Measurements from ENCODE around the gene RABGAP1L.
"Not testable (repeated sequence)": the region's sequence is repeated elsewhere in the genome, so short reads cannot be mapped to it uniquely, and the experiment has no call there.

The RABGAP1L gene

DNA sequence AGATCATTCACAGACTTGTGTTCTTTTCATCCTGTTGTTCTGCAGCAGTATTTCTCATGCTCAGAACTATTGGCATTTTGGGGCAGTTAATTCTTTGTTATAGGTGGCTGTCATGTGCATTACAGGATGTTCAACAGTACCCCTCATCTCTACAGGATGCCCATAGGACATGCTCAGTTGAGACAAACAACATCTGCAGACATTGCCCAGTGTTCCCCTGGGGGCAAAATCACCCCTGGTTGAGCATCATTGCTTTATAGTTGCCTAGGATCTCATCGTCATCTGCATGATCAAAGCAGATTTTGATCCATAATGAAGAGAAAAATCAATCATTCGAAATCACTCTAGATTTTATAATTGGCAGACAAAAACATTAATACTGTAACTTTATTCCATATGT, 617.9 kb downstream of the RABGAP1L start:
- ATAC-seq = no peak

GRCh38 chr1:174785510-174785909, 626.2 kb downstream of the RABGAP1L start:
- ATAC-seq = no peak

- ATAC-seq = no peak
These were observed 627.0 kb downstream of the RABGAP1L start for GRCh38 chr1:174786358-174786757.

DNA sequence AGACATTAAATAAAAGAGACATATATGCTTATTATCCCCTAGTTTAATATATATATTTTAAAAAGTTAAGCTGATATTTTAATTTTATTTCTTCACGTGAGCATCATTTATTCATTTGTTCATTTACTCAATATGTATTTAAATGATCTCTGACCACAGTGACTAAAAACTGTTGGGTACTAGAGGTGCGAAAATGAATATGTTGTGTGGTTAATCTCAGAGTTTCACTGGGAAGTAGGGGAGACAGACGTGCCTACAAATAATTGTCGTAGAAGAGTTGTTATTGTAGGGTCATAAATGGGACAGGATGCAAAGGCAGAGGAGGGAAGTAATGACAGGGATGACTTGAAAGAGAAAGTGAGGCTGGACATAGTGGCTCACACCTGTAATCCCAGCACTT, 627.4 kb downstream of the RABGAP1L start:
- peak in 1 of 2 donors; percentile 13 for ATAC-seq

DNA sequence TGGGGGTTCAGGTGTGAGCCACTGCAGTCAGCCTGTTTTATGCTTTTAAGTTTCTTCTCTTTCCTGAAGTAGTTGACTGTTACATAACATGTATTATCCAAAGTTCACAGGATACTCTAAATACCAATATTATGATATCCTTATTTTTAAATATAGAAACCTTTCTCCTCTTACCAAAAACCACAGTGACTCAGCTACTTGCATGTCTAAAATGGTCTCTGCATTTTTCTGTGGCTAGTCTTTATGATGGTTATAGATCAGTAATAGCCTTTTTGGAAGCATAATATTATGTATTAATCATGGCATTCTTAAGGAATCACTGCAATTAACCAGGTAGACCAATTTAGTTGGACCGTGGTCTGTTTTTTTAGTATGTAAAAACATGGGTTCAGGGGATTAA, 629.7 kb downstream of the RABGAP1L start:
- peak in 1 of 2 donors; percentile 28 for ATAC-seq

DNA sequence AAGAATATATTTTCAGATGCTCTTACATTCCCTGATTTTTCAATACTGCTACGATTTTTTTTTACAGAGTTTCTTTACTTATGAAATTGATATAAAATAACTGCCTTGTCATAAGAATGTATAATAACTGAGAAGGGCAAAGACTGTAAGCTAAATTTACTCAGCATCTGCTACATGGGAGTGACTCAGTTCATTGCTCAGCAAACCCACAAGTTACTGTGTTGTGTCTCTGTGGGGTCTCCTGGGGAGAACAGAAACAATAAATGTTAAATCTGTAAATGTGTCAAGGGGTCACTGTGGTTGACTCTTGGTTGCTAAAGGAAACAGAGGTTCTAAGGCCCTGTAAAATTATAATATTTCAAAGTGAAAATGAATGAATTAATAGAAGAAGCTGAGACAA, 630.1 kb downstream of the RABGAP1L start:
- peak; percentile 95 to 97 for ATAC-seq

- ATAC-seq = no peak
These were observed 632.5 kb downstream of the RABGAP1L start for GRCh38 chr1:174791863-174792262.

DNA sequence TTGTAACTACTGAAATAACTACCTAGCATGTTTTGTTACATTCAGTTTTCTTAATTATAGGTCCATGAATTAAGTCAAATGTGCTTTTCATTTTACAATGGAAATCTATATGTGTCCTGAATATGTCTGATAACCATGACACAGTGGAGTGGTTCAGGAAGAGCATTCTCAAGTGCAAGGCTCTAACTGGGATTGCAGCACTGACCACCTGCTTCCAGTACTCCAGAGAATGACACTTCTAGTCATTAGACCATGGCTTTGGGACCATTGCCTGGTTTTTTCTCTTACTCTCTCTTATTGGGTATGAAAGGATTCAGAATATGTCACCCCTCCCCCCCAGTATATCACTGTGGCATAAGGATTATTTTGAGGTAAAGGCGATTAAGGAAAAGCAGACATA, 635.5 kb downstream of the RABGAP1L start:
- no peak for ATAC-seq

DNA sequence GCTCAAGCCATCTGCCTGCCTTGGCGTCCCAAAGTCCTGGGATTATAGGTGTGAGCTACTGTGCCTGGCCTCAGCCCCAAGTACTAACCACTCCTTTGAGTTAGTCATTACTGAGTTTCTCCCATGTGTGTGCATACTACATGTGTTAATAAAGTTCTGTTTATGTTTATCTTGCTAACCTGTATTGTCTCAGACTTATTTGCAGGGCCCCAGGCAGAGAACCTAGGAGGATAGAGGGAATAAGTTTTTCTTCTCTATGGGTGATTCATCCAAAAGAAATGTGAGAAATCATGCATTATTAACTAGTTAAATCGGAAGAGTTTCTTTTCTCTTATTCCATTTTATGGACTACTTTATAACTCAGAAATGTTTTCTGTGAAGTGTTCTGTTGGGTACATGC, 636.5 kb downstream of the RABGAP1L start:
- no peak for ATAC-seq

DNA sequence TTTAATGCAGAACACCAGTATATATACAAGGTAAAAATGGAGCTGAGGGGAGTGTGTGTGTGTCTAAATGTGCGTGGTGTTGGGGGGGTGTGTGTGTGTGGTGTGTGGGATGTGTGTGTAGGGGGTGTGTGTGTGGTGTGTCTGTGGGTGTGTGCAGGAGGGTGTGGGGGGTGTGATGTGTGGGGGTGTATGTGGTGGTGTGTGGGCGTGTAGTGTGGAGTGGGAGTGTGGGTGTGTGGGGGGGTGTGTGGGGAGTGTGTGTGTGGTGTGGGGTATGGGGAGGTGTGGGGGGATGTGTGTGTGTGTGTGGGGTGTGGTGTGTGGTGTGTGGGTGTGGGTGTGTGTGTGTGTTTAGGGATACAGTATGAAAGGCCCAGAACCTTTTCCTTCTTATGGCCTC, 638.1 kb downstream of the RABGAP1L start:
- no peak for ATAC-seq

- no peak for ATAC-seq
These were observed 639.8 kb downstream of the RABGAP1L start for GRCh38 chr1:174799136-174799479.

DNA sequence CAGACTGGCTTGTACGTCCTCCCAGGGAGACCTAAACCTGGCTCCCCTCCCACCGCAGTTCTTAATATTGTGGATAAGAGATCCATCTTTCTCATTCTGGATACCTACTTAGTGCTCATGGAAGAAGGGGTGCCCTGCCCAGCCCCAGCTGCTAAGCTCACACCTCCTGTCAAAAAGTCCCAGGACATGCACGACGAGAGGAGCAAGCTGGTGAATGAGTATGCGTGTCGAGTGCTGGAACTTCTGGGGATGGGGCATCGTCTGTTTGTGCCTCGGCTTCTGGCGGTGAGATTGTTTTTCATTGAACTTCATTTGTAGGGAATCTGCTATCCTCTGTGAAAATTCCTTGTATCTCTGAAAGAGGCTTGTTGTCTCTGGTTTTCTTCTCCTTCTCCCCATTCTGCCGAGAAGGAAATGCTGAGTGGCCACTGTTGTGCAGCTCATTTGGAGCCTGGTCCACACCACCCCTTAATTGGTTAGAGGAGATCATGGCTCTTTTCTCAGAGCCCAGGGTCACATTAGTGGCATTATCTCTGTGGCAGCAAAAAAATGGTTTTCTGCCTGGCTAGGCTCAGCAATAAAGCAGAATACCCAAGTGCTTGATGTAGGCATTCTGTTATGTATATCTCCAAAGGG, 641.0 kb downstream of the RABGAP1L start:
- ATAC-seq = peak in 1 of 2 donors; percentile 9

- no peak for ATAC-seq
These were observed 641.6 kb downstream of the RABGAP1L start for GRCh38 chr1:174800876-174801275.

DNA sequence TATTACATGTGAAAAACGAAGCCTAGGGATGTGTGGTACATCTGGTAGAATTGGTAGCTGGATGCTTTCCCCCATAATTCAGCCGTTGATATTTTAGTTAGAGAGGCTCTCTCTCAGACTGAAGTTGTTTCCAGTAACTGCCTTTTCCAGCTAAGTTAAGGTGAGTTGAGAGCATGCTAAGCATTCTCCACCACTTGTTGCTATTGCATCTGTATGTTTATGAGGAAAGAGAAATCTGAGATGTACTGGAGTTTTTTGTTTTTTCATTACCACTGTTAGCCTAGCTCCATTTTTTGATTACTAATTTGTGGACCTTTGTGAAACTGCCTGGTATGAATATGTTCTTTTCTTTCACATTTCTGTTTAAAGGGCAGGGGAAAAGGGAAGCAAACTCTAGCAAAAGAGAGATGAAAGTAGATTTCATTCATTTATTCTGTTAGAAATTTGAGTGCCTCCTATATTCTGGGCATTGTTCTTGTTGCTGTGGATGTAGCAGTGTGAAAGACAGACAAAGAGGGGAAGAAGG, 650.5 kb downstream of the RABGAP1L start:
- peak in 1 of 2 donors; percentile 27 for ATAC-seq

GRCh38 chr1:174812016-174812415, 652.7 kb downstream of the RABGAP1L start:
- no peak for ATAC-seq

- no peak for ATAC-seq
These were observed 653.3 kb downstream of the RABGAP1L start for GRCh38 chr1:174812656-174813055.

DNA sequence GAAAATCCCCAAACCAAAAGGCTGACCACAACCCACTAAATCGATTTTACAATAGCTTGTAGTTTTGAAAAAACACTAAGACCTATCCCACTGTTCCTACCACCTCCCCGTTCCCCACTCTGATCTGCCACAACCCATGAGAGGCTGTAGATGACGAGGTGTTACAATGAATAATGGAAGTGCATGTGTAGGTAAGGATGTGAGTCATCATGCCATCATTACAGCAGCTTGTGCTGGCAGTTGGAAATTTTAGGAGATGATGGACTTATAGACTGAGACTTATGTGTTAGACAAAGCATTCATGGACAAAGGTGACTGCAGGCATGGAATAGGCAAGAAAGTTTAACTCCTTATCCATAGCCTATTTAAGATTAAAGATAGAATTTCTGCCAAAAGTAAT, 655.7 kb downstream of the RABGAP1L start:
- ATAC-seq = peak; percentile 93 to 96

DNA sequence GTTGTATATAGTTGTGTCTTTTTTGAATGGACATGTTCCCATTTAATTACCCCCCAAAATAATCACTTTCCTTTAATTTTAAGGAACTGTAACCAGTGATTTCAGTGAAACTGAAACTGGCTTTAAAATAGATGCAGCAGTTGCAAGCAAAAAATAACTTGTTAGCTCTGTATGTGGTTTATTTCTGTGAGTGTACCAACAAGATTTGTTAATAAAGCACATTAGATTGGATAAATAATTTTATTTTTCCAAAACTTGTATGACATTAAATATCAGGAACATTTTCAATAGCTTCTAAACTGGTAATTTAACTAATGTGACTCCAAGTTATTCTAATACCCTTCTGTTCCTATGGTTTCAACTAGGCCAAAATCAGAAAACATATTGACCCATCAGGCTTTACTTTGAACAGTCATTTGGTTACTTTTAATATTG, 656.2 kb downstream of the RABGAP1L start:
- no peak for ATAC-seq

- ATAC-seq = not testable (repeated sequence)
These were observed 657.3 kb downstream of the RABGAP1L start for GRCh38 chr1:174816621-174817020.

DNA sequence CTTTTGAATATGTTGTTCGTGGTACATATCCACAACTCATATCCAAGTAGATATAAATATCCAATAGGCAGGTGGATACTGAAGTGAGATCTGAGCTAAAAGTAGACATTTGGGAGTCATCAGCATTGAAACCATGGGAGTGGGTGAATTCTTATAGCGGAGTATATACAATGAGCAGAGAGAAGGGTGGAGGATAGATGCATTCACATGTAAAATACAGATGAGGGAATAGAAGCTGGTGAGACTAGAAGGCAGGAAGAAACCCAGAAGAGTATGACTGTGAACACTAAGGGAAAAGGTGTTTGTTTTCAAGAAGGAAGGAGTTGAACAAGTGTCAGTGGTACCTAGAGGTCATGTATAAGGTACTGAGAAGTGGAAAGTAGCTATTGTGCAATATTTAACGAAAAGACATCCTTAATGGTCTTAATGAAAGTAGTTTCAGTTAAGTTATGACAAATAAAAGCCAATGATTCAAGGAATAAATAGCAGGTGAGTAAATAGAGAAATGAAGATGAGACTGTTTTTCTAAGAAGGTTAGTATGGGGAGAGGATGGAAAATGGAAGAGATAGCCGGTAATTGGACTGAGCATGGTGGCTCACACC, 658.8 kb downstream of the RABGAP1L start:
- no peak for ATAC-seq

GRCh38 chr1:174818951-174819350, 659.6 kb downstream of the RABGAP1L start:
- peak in 1 of 2 donors; percentile 30 for ATAC-seq

GRCh38 chr1:174819596-174819995, 660.3 kb downstream of the RABGAP1L start:
- ATAC-seq = no peak

- ATAC-seq = no peak
These were observed 665.8 kb downstream of the RABGAP1L start for GRCh38 chr1:174825127-174825526.

GRCh38 chr1:174825806-174826205, 666.5 kb downstream of the RABGAP1L start:
- no peak for ATAC-seq

GRCh38 chr1:174828264-174828663, 668.9 kb downstream of the RABGAP1L start:
- no peak for ATAC-seq
